OCI-LY7 (cell line): ENCODE data around the gene FAM24B. TPM values are rescaled to one million over a fixed set of nuclear protein-coding genes. Genes with fewer than 3 reads are reported as not detected.

Experiments
- BruUV-seq: library from RNA; stranded (reverse); fragments of 400-500 nt; replicated peaks from 2 replicates; lab custom pipeline; 2021; lab: Mats Ljungman, UMichigan
- CTCF ChIA-PET: fragments of 300-600 bp; sonication (Branson Sonifier 250); formaldehyde crosslinking; loops from one replicate; lab custom pipeline; 2022; ENCODE audit warnings: antibody characterized with exemption; ENCODE audit not compliant: unreplicated experiment; lab: Charles Lee
- POLR2A ChIA-PET: fragments of 300-600 bp; sonication (Branson Sonifier 250); formaldehyde crosslinking; loops from one replicate; lab custom pipeline; 2022; ENCODE audit warnings: antibody characterized with exemption; lab: Charles Lee
- DNase-seq: peaks from one replicate; pipeline ENCODE4 v3.0.0-alpha.2; 2015; ENCODE audit warnings: low spot score
- H2AFZ ChIP-seq: fragments of 200-600 bp; sonication (generic), shearing (Covaris generic); 2 replicates; pipeline ENCODE4 v1.6.1; 2014; ENCODE audit warnings: mild to moderate bottlenecking, antibody characterized with exemption, low read length, moderate library complexity
- H3K27ac ChIP-seq: fragments of 200-600 bp; sonication (generic); 2 replicates; pipeline ENCODE4 v1.5.1; 2014; ENCODE audit warnings: mixed run types, low read depth, mild to moderate bottlenecking, moderate library complexity, low read length, inconsistent platforms; ENCODE audit not compliant: poor library complexity, severe bottlenecking
- H3K36me3 ChIP-seq: fragments of 200-600 bp; sonication (generic); 2 replicates; pipeline ENCODE4 v1.6.1; 2014; ENCODE audit warnings: mild to moderate bottlenecking, antibody characterized with exemption, low read length, moderate library complexity, mixed read lengths; ENCODE audit not compliant: insufficient read depth
- H3K4me1 ChIP-seq: fragments of 200-600 bp; sonication (generic); 2 replicates; pipeline ENCODE4 v1.5.1; 2014; ENCODE audit warnings: mild to moderate bottlenecking, low read length; ENCODE audit not compliant: insufficient read depth, poor library complexity, severe bottlenecking
- H3K4me2 ChIP-seq: fragments of 200-600 bp; sonication (generic); 2 replicates; pipeline ENCODE4 v1.6.1; 2014; ENCODE audit warnings: mild to moderate bottlenecking, low read length
- H3K4me3 ChIP-seq: fragments of 200-600 bp; sonication (generic); 2 replicates; pipeline ENCODE4 v1.5.1; 2014; ENCODE audit warnings: mild to moderate bottlenecking, low read depth, low read length; ENCODE audit not compliant: poor library complexity, severe bottlenecking
- H3K79me2 ChIP-seq: fragments of 200-600 bp; sonication (generic); 2 replicates; pipeline ENCODE4 v1.6.1; 2016; ENCODE audit warnings: low read depth, mild to moderate bottlenecking, low read length, moderate library complexity, mixed read lengths; ENCODE audit not compliant: insufficient read depth
- H3K9me2 ChIP-seq: fragments of 200-600 bp; sonication (generic); 2 replicates; pipeline ENCODE4 v1.6.1; 2016; ENCODE audit warnings: mild to moderate bottlenecking, low read length, mixed read lengths; ENCODE audit not compliant: insufficient read depth
- H3K9me3 ChIP-seq: fragments of 200-600 bp; sonication (generic); 2 replicates; pipeline ENCODE4 v1.6.1; 2014; ENCODE audit warnings: mild to moderate bottlenecking, mixed run types, low read length, mixed read lengths
- H4K20me1 ChIP-seq: fragments of 200-600 bp; sonication (generic); 2 replicates; pipeline ENCODE4 v1.6.1; 2014; ENCODE audit warnings: mild to moderate bottlenecking, antibody characterized with exemption, low read length, moderate library complexity, mixed read lengths; ENCODE audit not compliant: insufficient read depth
- EZH2phosphoT487 ChIP-seq: fragments of 200-600 bp; sonication (generic); IDR thresholded peaks from 2 replicates; pipeline ENCODE4 v1.6.1; 2018; ENCODE audit warnings: low read depth, borderline replicate concordance, mild to moderate bottlenecking, mixed run types, antibody characterized with exemption, low read length, moderate library complexity, mixed read lengths
- intact Hi-C: fragments of 100-400 bp; cut with micrococcal nuclease; formaldehyde crosslinking; loops from one replicate; pipeline ENCODE4 v1.10.0; 2022; ENCODE audit not compliant: unreplicated experiment
- total RNA-seq, 2 experiments: library from RNA; depleted of rRNA in 1 of 2; stranded (reverse); fragments of >200 nt in 1 of 2; shearing (Covaris generic) in 1 of 2; gene quantifications; 2 replicates each; pipeline ENCODE4 v1.2.3, GENCODE V29; 2014 to 2022
- TF ChIP-seq, protein P1 (sequence below): fragments of 200-600 bp; sonication (generic); conservative IDR thresholded peaks from 2 replicates; pipeline ENCODE4 v1.5.1; 2014; ENCODE audit warnings: mild to moderate bottlenecking, antibody characterized with exemption, low read length, moderate library complexity, mixed read lengths

The FAM24B gene
- total RNA-seq, 2 experiments from 2014 or later = 10.1 to 11.1 TPM

DNA sequence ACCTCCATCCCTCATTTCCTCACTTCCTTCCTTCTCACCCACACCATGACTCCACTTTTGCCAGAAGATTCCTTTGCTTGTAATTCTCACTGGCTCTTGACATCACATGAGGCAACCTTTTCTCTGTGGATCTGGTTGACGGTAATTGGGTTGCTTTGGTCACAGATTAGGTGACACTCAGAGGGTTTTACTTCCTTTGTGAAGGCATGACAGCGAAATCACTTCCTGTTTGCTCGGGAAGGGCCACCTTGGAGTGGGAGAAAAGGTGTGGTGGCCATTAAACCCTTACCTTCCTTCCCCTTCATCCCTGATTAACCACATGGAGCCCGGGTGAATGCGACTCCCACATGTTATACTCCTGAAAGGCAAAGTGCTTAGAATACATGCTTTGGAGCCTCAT is 63.9 kb downstream of the FAM24B start:
- H2AFZ ChIP-seq = no peak overlapping the region
- H3K9me2 ChIP-seq = no peaks in the 10 kb centered on the region
- no peaks in the 10 kb centered on the region for H3K9me3 ChIP-seq
- H3K4me1 ChIP-seq = no peaks in the 10 kb centered on the region
- H4K20me1 ChIP-seq = no peaks in the 10 kb centered on the region
- BruUV-seq = no TSS peak
- intact Hi-C loops = no loop called here
- H3K27ac ChIP-seq = no peak overlapping the region
- CTCF ChIA-PET = no interaction called here
- no peaks in the 10 kb centered on the region for H3K79me2 ChIP-seq
- no peak for DNase-seq
- H3K4me2 ChIP-seq = no peak overlapping the region
- TF ChIP-seq, protein P1, sequence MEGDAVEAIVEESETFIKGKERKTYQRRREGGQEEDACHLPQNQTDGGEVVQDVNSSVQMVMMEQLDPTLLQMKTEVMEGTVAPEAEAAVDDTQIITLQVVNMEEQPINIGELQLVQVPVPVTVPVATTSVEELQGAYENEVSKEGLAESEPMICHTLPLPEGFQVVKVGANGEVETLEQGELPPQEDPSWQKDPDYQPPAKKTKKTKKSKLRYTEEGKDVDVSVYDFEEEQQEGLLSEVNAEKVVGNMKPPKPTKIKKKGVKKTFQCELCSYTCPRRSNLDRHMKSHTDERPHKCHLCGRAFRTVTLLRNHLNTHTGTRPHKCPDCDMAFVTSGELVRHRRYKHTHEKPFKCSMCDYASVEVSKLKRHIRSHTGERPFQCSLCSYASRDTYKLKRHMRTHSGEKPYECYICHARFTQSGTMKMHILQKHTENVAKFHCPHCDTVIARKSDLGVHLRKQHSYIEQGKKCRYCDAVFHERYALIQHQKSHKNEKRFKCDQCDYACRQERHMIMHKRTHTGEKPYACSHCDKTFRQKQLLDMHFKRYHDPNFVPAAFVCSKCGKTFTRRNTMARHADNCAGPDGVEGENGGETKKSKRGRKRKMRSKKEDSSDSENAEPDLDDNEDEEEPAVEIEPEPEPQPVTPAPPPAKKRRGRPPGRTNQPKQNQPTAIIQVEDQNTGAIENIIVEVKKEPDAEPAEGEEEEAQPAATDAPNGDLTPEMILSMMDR = no peak
- TF ChIP-seq EZH2phosphoT487 = no peak
- POLR2A ChIA-PET = no interaction called here
- H3K36me3 ChIP-seq = no peaks in the 10 kb centered on the region
- H3K4me3 ChIP-seq = no peak overlapping the region

DNA sequence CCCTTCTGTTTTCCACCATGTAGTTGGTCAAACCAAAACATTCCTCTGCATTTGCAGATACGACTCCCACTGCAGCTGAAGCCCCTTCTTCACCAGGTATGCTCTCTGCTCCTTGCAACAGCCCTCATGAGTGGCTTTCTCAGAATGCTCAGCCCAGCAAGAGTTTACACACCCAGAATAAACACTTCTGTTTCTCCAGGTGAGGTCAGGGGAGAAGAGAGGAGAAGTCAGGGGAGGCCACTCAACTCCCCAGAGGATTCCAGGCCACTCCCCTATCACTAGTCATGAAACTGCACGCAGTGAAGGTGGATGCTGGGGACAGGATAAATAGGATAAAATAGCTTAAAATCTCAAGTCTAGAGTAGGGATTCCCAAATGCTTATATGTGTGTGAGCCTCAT is 64.9 kb downstream of the FAM24B start:
- H3K27ac ChIP-seq = no peak overlapping the region
- CTCF ChIA-PET = no interaction called here
- DNase-seq = no peak
- H3K4me3 ChIP-seq = no peak overlapping the region
- H3K9me3 ChIP-seq = no peaks in the 10 kb centered on the region
- H3K9me2 ChIP-seq = no peaks in the 10 kb centered on the region
- H2AFZ ChIP-seq = no peak overlapping the region
- POLR2A ChIA-PET = no interaction called here
- no TSS peak for BruUV-seq
- H3K4me2 ChIP-seq = no peak overlapping the region
- H4K20me1 ChIP-seq = no peaks in the 10 kb centered on the region
- H3K36me3 ChIP-seq = no peaks in the 10 kb centered on the region
- TF ChIP-seq, protein P1 = no peak
- TF ChIP-seq EZH2phosphoT487 = no peak
- H3K79me2 ChIP-seq = no peaks in the 10 kb centered on the region
- H3K4me1 ChIP-seq = no peaks in the 10 kb centered on the region
- intact Hi-C loops = no loop called here

DNA sequence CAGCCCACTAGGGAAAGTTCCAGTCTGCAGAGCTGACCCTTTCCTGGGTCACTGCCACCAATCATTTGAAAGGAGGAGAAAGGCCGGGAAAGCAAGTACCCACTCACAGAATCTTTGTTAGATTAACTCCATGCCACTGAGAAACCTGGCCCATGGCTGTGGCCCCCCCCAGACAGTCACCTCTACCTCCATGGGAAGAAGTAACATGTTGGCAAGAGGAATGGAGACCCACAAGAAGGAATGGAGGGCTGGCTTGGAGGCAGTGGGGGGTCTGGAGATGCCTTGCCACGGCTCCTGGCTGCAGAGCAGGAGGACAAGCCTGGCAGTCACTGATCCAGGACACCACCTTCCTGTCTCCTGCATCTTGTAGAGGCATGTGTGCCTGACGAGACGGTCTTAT is 66.6 kb downstream of the FAM24B start:
- H3K9me3 ChIP-seq = no peaks in the 10 kb centered on the region
- H2AFZ ChIP-seq = no peak overlapping the region
- ChIA-PET CTCF (no interaction called here), POLR2A (no interaction called here)
- no TSS peak for BruUV-seq
- H3K4me2 ChIP-seq = no peak overlapping the region
- no peak for DNase-seq
- no peak for TF ChIP-seq EZH2phosphoT487
- TF ChIP-seq, protein P1 = no peak
- no peak overlapping the region for H3K27ac ChIP-seq
- H3K4me1 ChIP-seq = no peaks in the 10 kb centered on the region
- intact Hi-C loops = no loop called here
- H4K20me1 ChIP-seq = no peaks in the 10 kb centered on the region
- H3K36me3 ChIP-seq = no peaks in the 10 kb centered on the region
- no peaks in the 10 kb centered on the region for H3K79me2 ChIP-seq
- H3K9me2 ChIP-seq = no peaks in the 10 kb centered on the region
- H3K4me3 ChIP-seq = no peak overlapping the region
